SK-N-MC (cell line): ENCODE results near the gene TMEM254.
"Not testable (repeated sequence)": the region's sequence is repeated elsewhere in the genome, so short reads cannot be mapped to it uniquely, and the experiment has no call there.

Source experiments
- DNase-seq: peaks from one replicate; pipeline ENCODE4 v3.0.0-alpha.2; 2011; ENCODE audit warnings: low read depth, low spot score
- H3K27ac ChIP-seq: fragments of 200-600 bp; sonication (generic); 2 replicates; pipeline ENCODE4 v1.5.1; 2016; ENCODE audit warnings: mixed run types
- H3K36me3 ChIP-seq: fragments of 200-600 bp; sonication (generic); 2 replicates; pipeline ENCODE4 v1.6.1; 2017; ENCODE audit warnings: antibody characterized with exemption, low read length, mixed read lengths; ENCODE audit not compliant: insufficient read depth
- H3K4me3 ChIP-seq: fragments of 200-600 bp; sonication (generic); 2 replicates; pipeline ENCODE4 v1.5.1; 2016
- H3K9ac ChIP-seq: fragments of 200-600 bp; sonication (generic); 2 replicates; pipeline ENCODE4 v1.8.0; 2017; ENCODE audit warnings: mixed run types, mixed read lengths; ENCODE audit not compliant: insufficient read length
- H3K9me3 ChIP-seq: fragments of 200-600 bp; sonication (generic); 2 replicates; pipeline ENCODE4 v1.6.1; 2017; ENCODE audit warnings: low read depth, mild to moderate bottlenecking, antibody characterized with exemption, low read length, moderate library complexity, mixed read lengths
- EZH2 ChIP-seq: fragments of 200-600 bp; sonication (generic); IDR thresholded peaks from one replicate; pipeline ENCODE4 v1.6.1; 2017; ENCODE audit warnings: antibody characterized with exemption
- FOXP2 ChIP-seq: optimal IDR thresholded peaks from 2 replicates; pipeline ENCODE3; 2011; ENCODE audit warnings: mild to moderate bottlenecking, moderate library complexity; ENCODE audit not compliant: insufficient read depth; ENCODE audit errors: extremely low read length, control extremely low read depth
- POLR2AphosphoS5 ChIP-seq: IDR thresholded peaks from 2 replicates; pipeline ENCODE4 v1.6.1; 2012; ENCODE audit warnings: mild to moderate bottlenecking, low read depth, low read length, borderline replicate concordance

TMEM254 gene

DNA sequence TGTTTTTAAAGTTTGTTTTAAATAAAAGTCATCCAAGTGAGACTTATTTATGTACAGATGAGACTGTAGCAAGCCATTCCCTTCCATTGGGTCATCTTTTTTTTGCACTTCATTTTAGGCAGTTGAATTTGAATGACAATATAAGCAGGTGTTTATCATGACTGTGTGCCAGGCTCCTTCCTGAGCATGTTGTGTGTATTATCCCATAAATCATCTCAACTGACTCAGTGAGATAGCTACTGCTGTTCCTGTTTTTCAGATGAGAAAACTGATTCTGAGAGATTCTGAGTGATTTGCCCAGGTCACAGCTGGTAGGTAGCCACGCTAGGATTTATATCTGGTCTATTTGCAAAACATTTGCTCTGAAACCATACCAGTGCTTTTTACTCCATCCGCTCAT, 11.7 kb downstream of the TMEM254 start:
- H3K9me3 ChIP-seq, result no peaks in the 10 kb centered on the region
- no peak for TF ChIP-seq POLR2AphosphoS5
- TF ChIP-seq EZH2, result no peak
- no peak for TF ChIP-seq FOXP2
- H3K4me3 ChIP-seq, result no peak overlapping the region
- H3K36me3 ChIP-seq, result no peaks in the 10 kb centered on the region
- no peak overlapping the region for H3K27ac ChIP-seq
- no peak overlapping the region for H3K9ac ChIP-seq
- DNase-seq, result no peak

DNA sequence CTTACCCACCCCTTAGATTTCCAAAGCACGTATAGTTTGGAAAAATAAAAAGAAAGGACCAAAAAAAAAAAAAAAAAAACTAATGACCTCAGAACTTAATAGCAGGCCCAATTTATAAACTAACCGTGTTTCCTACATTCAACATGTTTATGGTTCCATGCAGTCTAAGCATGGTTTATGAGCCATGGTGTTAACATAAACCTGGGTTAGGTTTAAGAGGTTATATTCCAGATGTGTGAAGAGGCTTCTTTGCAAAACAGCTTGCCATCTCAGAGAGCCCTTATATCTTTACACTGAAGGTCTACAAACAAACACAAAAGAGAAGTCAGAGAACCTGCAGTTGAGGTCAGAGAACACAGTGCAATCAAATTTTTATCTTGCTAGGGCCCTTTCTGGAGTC, 15.8 kb downstream of the TMEM254 start:
- Histone ChIP-seq H3K9me3 (no peaks in the 10 kb centered on the region), H3K36me3 (no peaks in the 10 kb centered on the region), H3K4me3 (no peak overlapping the region), H3K9ac (no peak overlapping the region), H3K27ac (no peak overlapping the region)
- TF ChIP-seq POLR2AphosphoS5 (no peak), EZH2 (no peak), FOXP2 (no peak)
- DNase-seq, result no peak

DNA sequence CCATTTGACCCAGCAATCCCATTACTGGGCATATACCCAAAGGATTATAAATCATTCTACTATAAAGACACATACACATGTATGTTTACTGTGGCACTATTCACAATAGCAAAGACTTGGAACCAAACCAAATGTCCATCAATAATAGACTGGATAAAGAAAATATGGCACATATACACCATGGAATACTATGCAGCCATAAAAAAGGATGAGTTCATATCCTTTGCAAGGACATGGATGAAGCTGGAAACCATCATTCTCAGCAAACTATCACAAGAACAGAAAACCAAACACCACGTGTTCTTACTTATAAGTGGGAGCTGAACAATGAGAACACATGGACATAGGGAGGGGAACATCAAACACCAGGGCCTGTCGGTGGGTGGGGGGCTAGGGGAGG, 19.8 kb downstream of the TMEM254 start:
- not testable (repeated sequence) for H3K27ac ChIP-seq, H3K36me3 ChIP-seq, H3K9ac ChIP-seq, H3K4me3 ChIP-seq, H3K9me3 ChIP-seq, DNase-seq

DNA sequence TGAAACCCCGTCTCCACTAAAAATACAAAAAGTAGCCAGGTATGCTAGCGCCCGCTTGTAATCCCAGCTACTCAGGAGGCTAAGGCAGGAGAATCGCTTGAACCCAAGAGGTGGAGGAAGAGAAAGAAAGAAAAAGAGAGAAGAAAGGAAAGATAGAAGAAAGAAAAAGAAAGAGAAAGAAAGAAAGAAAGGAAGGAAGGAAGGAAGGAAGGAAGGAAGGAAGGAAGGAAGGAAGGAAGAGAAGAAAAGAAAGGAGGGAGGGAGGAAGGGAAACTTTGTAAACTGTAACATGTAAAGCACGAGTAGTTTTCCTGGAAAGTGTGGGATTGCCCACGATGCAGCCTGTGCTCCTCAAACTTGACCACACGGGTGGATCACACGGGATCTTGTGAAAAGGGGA, 20.8 kb downstream of the TMEM254 start:
- not testable (repeated sequence) for H3K9me3 ChIP-seq, H3K36me3 ChIP-seq, H3K27ac ChIP-seq, H3K4me3 ChIP-seq, H3K9ac ChIP-seq, DNase-seq

DNA sequence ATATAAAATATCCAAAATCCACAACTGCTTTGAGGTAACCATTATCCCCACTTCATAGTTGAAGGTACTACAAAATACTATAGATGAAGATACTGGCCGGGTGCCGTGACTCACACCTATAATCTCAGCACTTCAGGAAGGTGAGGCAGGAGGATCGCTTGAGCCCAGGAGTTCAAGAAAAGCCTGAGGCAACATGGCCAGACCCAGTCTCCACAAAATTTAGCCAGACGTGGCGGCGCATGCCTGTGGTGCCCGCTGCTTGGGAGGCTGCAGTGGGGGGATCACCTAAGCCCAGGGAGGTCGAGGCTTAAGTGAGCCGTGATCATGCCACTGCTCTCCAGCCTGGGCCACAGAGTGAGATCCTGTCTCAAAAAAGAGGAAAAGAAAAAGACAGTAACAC, 21.7 kb downstream of the TMEM254 start:
- TF ChIP-seq EZH2 (no peak), FOXP2 (no peak), POLR2AphosphoS5 (no peak)
- DNase-seq, result no peak
- H3K9ac ChIP-seq, result no peak overlapping the region
- H3K4me3 ChIP-seq, result no peak overlapping the region
- H3K9me3 ChIP-seq, result no peaks in the 10 kb centered on the region
- no peaks in the 10 kb centered on the region for H3K36me3 ChIP-seq
- no peak overlapping the region for H3K27ac ChIP-seq

GRCh38 chr10:80100861-80101695, 22.6 kb downstream of the TMEM254 start:
- no peaks in the 10 kb centered on the region for H3K36me3 ChIP-seq
- TF ChIP-seq POLR2AphosphoS5 (no peak), FOXP2 (no peak), EZH2 (no peak)
- no peaks in the 10 kb centered on the region for H3K9me3 ChIP-seq
- DNase-seq, result no peak
- no peak overlapping the region for H3K4me3 ChIP-seq
- H3K9ac ChIP-seq, result no peak overlapping the region
- no peak overlapping the region for H3K27ac ChIP-seq

GRCh38 chr10:80104066-80104926, 25.8 kb downstream of the TMEM254 start:
- peak overlapping the region; percentile 12; the same call in 1 of the 2 replicates for H3K4me3 ChIP-seq
- DNase-seq, result no peak
- H3K36me3 ChIP-seq, result no peaks in the 10 kb centered on the region
- no peaks in the 10 kb centered on the region for H3K9me3 ChIP-seq
- peak overlapping the region; percentile 75 for H3K27ac ChIP-seq
- H3K9ac ChIP-seq, result no peak overlapping the region
- TF ChIP-seq FOXP2, result no peak
- no peak for TF ChIP-seq EZH2

DNA sequence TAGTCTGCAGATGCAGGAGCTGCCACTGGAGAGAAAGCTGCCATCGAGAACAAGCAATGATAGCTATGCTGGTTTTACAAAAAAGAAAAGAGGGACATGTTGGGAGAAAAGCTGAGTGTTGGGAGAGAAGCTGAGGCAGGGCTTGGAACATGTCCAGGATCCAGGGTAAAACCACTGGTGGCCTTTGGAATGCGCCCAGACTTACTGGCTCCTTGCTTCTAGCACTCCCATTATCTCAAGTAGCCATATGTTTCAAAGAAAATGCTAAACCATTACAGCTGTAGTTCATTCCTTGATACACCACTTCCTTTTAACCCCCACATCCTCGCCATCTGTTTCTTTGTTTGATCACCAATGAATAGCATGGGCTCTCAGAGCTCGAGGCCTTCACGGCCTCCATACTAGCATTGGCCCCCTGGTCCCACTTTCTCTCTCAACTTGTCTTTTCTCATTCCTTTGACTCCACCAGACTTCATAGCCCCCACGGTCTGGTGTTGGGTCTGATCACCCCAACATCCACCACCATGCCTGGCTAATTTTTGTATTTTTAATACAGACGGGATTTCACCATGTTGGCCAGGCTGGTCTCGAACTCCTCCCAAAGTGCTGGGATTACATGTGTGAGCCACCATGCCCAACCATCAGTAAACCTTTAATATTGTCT, 30.2 kb downstream of the TMEM254 start:
- no peak for DNase-seq
- TF ChIP-seq FOXP2 (no peak), POLR2AphosphoS5 (no peak), EZH2 (no peak)
- no peak overlapping the region for H3K4me3 ChIP-seq
- H3K9me3 ChIP-seq, result no peaks in the 10 kb centered on the region
- no peak overlapping the region for H3K9ac ChIP-seq
- H3K36me3 ChIP-seq, result no peaks in the 10 kb centered on the region
- H3K27ac ChIP-seq, result peak overlapping the region; percentile 91
